Tibial artery (tissue), 4 donors: ENCODE measurements around the gene PIBF1.
"Not testable (repeated sequence)": the region's sequence is repeated elsewhere in the genome, so short reads cannot be mapped to it uniquely, and the experiment has no call there.

Experiments used
- DNase-seq, 2 donors: peaks; one replicate each; pipeline ENCODE4 v3.0.0-alpha.2; 2019
- H3K27ac ChIP-seq, 2 donors: fragments of 200-600 bp; sonication (generic) in 1 of 2; 1 replicate in 1 of 2; 2 replicates in 1 of 2; pipeline ENCODE4 v1.5.1; 2018 to 2019; ENCODE audit warnings: mild to moderate bottlenecking in 1 of 2
- H3K27me3 ChIP-seq, 2 donors: fragments of 200-600 bp; sonication (generic) in 1 of 2; one replicate each; pipeline versions ENCODE4 v1.5.1 to v1.6.0; 2016 to 2019
- H3K36me3 ChIP-seq, 3 donors: fragments of 200-600 bp; sonication (generic) in 2 of 3; one replicate each; pipeline ENCODE4 v1.5.1; 2016 to 2019; ENCODE audit warnings: mild to moderate bottlenecking in 2 of 3
- H3K4me1 ChIP-seq, 4 donors: fragments of 200-600 bp; sonication (generic) in 2 of 4; 1 replicate in 3 of 4; 2 replicates in 1 of 4; pipeline ENCODE4 v1.5.1; 2016 to 2019
- H3K4me3 ChIP-seq, 2 donors: fragments of 200-600 bp; sonication (generic) in 1 of 2; 1 replicate in 1 of 2; 2 replicates in 1 of 2; pipeline ENCODE4 v1.5.1; 2018 to 2019; ENCODE audit warnings: mild to moderate bottlenecking in 2 of 2
- H3K9me3 ChIP-seq, 3 donors: fragments of 200-600 bp; sonication (generic) in 1 of 3; one replicate each; pipeline ENCODE4 v1.5.1; 2016 to 2019
- CTCF ChIP-seq, 2 experiments: fragments of 200-600 bp in 1 of 2; fragments of 450-650 bp in 1 of 2; IDR thresholded peaks; one replicate each; pipeline ENCODE4 v1.5.1; 2017 to 2019; ENCODE audit warnings: antibody characterized with exemption in 2 of 2, mild to moderate bottlenecking in 1 of 2, moderate library complexity in 1 of 2
- intact Hi-C: fragments of 100-400 bp; cut with DNase I; formaldehyde crosslinking; loops from one replicate; pipeline ENCODE4 v1.15.0; 2023; ENCODE audit warnings: low total_unique reads

The PIBF1 gene

GRCh38 chr13:72782717-72783116, 784 bp downstream of the PIBF1 start:
- no peak for TF ChIP-seq CTCF (IDR thresholded peaks at IDR 0.05)
- peak overlapping the region; percentile 86 to 92 for H3K27ac ChIP-seq
- intact Hi-C loops = loop anchor here (2.0 kb wide), 1 partner anchor 56 kb away; the partner anchor contains the start of genes BORA and MZT1

GRCh38 chr13:72784679-72785078, 2.7 kb downstream of the PIBF1 start:
- intact Hi-C loops, H3K9me3 ChIP-seq, H3K27me3 ChIP-seq, DNase-seq, H3K27ac ChIP-seq, H3K4me3 ChIP-seq: not testable (repeated sequence)
- H3K4me1 ChIP-seq = peaks cover 0 to 46% (median 15%) of the 10 kb centered on the region in 4 donors
- H3K36me3 ChIP-seq = peaks cover 0 to 15% (median 0%) of the 10 kb centered on the region in 3 donors

More at GRCh38 chr13:72782717-72783116, 784 bp downstream of the PIBF1 start:
- no peak for DNase-seq
- peaks cover 5 to 16% (median 5%) of the 10 kb centered on the region in 3 donors for H3K36me3 ChIP-seq
- no peaks in the 10 kb centered on the region for H3K27me3 ChIP-seq
- no peaks in the 10 kb centered on the region for H3K9me3 ChIP-seq
- peaks cover 0 to 61% (median 23%) of the 10 kb centered on the region in 4 donors for H3K4me1 ChIP-seq
- peak overlapping the region; percentile 86 to 93 for H3K4me3 ChIP-seq

DNA sequence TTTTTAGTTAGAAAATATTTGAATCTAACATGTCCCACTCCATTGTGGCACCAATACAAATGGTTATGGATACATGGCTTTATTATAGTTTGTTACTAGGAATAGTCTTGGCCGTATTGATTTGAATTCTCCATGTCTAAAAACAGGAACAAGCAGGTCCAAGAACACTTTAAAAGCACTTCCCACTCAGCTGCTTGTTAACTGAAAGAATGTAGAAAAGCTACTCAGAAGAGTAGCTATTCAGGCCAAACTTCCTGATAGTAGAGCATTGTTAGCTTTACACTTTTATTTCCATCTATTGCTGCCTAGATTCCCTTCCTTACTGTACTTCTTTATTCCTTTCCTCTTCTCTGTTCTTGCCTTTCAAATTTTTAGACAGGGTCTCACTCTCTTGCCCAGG, 6.9 kb downstream of the PIBF1 start:
- peaks cover 0 to 19% (median 0%) of the 10 kb centered on the region in 4 donors for H3K4me1 ChIP-seq
- no peak for TF ChIP-seq CTCF (IDR thresholded peaks at IDR 0.05)
- intact Hi-C loops = no loop called here

DNA sequence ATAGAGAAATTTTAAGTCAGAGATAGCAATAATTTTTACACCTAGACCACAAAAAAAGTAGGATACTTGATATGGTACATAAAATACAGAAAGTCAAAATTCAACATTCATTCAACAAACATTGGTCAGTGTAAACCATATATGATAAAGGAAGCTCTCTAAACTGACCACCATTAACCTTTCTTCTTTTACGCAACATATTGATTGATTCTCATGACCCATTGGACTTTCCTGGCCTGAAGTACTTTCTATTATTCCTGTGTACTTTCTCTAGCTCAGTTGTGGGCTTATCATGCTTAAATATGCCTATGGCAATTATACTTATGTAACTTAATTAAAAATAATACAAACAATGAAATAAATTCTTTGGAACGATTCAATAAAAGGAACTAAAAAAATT, 10.7 kb downstream of the PIBF1 start:
- no peak overlapping the region for H3K27ac ChIP-seq
- no peaks in the 10 kb centered on the region for H3K27me3 ChIP-seq
- no peak for DNase-seq
- H3K4me1 ChIP-seq = no peaks in the 10 kb centered on the region
- TF ChIP-seq CTCF (IDR thresholded peaks at IDR 0.05) = no peak
- no peaks in the 10 kb centered on the region for H3K9me3 ChIP-seq
- H3K4me3 ChIP-seq = no peak overlapping the region
- intact Hi-C loops = no loop called here
- peaks cover 8 to 64% (median 32%) of the 10 kb centered on the region in 3 donors for H3K36me3 ChIP-seq

More for the DNA sequence above, 6.9 kb downstream of the PIBF1 start:
- no peaks in the 10 kb centered on the region for H3K9me3 ChIP-seq
- H3K27ac ChIP-seq = no peak overlapping the region
- H3K4me3 ChIP-seq = no peak overlapping the region
- H3K27me3 ChIP-seq = no peaks in the 10 kb centered on the region
- peaks cover 8 to 46% (median 21%) of the 10 kb centered on the region in 3 donors for H3K36me3 ChIP-seq
- DNase-seq = no peak

DNA sequence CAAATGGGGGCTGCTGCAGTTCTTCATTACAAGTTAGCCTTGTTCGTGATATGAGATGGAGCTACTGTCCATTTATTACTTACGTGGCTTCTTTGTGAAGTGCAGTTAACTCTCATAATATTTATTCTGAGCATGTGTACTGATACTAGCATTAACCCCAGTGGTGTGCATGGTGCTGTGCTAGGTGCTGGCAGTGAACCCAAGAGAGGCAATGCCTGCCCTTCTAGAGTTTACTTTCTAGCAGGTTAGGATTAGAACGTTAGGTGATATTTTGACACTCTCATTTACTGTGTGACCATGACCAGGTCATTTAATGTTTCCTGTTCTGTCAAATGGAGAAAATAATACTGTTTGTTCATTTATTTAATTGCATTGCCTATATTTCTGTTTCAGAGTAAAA, 16.9 kb downstream of the PIBF1 start:
- no peak for TF ChIP-seq CTCF (IDR thresholded peaks at IDR 0.05)
- intact Hi-C loops = no loop called here
- no peaks in the 10 kb centered on the region for H3K9me3 ChIP-seq
- peaks cover 4 to 54% (median 22%) of the 10 kb centered on the region in 3 donors for H3K36me3 ChIP-seq
- H3K27ac ChIP-seq = no peak overlapping the region
- DNase-seq = no peak
- H3K4me1 ChIP-seq = no peaks in the 10 kb centered on the region
- H3K4me3 ChIP-seq = no peak overlapping the region
- no peaks in the 10 kb centered on the region for H3K27me3 ChIP-seq

DNA sequence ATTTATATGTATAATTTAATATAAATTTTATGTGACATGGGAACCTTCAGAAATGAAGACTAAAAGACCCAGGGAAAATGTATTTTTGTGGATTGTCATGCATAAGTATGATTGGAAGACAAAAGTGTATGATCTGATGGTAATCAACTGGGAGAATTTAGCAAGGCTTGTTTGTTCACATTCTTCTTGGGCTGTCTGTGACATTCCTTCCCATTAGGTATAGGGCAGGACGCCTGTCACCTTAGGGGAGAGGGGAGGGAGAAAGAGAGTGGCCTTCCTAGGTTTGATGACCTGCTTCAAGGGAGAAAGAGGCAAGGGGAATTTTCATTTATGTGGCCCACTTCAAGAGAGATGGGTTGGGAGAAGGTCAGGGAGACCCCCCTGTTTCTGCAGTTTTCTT, 22.4 kb downstream of the PIBF1 start:
- Histone ChIP-seq H3K36me3 (peaks cover 0 to 24% (median 21%) of the 10 kb centered on the region in 3 donors), H3K4me1 (no peaks in the 10 kb centered on the region), H3K27me3 (no peaks in the 10 kb centered on the region), H3K9me3 (no peaks in the 10 kb centered on the region), H3K27ac (no peak overlapping the region), H3K4me3 (no peak overlapping the region)
- no peak for DNase-seq
- TF ChIP-seq CTCF (IDR thresholded peaks at IDR 0.05) = no peak
- intact Hi-C loops = no loop called here
